GM21825 (cell line): Measurements from ENCODE around the gene KIF26A.

ENCODE experiments used
- ATAC-seq: cut with Tn5 transposase; IDR thresholded peaks from one replicate; pipeline ENCODE4 v1.9.1; 2021; ENCODE audit warnings: mild to moderate bottlenecking, moderate library complexity; ENCODE audit not compliant: unreplicated experiment

The KIF26A gene

GRCh38 chr14:104112609-104113571, 25.5 kb upstream of the KIF26A start:
- ATAC-seq: no peak

DNA sequence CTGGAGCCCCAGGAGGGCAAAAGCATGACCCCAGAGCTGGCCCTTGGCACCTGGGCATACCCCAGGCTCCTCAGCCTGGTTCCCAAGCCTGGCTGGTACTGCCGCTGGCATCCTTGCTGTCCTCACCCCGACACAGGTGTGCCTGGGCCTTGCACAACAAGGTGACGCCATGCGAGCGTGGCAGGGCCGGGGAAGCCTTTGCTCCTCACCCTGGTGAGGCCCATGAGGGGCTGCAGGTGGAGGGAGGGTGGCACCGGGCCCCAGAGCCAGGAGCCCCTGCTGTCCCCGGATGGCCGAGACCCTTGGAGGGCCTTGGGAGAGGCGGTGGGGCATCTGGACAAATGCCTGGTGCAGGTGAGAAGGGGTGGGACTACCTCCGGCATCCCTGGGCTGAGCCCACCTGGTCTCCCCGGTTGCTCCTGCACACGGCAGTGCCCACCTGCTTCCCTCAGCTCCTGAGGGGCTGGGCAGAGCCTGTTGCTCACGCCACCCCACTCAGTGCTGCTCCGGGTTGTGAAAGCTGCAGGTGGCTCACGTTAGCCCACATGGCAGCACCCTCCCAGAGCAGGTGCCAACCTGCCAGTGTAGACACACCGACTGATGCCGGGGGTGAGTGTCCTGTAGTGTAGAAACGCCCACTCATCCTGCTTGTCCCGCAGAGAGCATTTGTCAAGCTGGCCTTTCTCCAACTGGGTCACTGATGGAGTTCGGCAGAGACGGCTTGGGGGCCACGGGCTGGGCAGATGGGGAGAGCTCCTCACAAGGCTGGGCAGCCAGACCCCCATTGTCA, 24.6 kb upstream of the KIF26A start:
- no peak for ATAC-seq

DNA sequence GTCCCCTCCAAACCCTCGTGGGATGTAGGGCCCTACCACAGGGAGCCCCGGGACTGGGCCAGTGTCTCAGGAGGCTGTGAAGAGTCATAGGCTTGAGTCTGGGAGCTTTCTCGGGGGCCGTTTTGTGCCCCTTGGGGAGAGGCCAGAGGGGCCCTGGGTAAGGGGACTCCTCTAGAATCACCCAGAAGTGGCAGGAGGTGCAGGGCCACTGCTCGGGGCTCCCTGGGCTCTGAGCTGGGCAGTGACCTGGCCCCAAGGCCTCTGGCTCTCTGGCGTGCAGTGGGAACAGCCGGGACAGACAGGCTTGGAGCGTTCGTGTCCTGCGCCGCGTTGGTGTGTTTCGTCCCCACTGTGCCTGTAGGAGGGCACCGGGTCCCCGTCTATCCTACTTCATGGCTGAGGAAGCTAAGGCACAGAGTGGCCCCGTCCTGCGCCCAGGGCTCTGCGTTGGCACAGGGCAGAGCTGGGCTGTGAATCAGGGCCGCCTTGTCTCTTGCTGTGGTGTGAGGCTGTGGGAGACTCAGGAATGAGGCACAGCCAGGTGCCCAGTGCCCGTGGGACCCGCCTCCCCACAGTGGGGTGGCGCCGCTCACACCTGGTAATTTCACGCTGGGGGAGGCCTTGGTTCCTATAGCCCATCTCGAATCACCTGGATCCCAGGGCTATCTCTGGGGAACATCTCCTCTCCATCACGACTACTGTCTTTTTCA, 23.8 kb upstream of the KIF26A start:
- no peak for ATAC-seq

- no peak for ATAC-seq
These were observed 23.2 kb upstream of the KIF26A start for GRCh38 chr14:104115131-104115600.

DNA sequence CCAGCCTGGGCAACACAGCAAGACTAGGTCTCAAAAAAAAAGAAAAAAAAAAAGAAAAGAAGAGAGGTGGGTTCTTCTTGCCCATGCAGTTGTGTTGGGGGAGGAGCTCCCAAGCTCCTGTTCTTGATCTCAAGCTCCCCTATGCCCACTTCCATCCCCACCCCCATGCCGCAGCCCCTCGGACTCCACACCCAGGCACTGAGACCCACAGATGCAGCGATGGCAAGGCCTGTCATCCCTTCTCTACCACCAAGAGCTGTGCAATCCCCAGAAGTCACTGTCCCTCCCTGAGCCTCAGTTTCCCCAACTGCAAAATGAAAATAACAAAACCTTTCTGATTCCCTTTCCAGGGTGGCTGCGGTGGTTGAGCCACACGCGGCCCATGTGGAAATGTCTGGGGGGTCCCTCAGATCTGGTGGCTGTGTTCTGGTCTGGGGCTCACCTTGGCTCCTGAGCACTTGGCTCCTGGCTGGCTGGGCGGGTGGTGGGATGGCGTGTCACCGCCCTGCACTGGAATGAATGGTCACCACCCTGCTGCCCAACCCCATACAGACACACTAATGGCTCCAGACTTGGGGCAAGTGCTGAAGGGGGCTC, 22.6 kb upstream of the KIF26A start:
- ATAC-seq: no peak

DNA sequence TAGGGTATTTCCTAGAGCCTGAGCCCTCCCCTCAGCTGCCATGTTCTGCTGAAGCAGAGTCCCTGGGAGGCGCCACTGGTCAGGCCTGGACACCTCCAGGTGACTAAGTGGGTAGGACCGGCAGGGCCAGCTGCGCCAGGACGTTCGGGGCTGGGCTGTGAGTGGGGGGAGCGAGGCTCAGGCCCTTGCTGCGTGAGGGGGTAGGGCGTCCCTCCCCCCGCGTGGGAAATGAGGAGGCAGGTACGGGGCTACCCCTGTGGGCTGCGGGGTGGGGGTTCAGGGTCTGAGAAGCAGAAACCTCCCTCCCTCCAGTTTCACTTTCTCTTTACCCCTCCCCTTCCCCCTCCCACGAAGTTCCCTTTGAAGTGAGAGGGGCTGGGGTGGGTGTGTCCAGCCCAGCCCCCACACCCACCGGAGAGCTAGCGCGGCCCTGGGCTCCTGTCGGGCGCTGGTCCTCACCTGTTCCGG, 22.1 kb upstream of the KIF26A start:
- no peak for ATAC-seq

DNA sequence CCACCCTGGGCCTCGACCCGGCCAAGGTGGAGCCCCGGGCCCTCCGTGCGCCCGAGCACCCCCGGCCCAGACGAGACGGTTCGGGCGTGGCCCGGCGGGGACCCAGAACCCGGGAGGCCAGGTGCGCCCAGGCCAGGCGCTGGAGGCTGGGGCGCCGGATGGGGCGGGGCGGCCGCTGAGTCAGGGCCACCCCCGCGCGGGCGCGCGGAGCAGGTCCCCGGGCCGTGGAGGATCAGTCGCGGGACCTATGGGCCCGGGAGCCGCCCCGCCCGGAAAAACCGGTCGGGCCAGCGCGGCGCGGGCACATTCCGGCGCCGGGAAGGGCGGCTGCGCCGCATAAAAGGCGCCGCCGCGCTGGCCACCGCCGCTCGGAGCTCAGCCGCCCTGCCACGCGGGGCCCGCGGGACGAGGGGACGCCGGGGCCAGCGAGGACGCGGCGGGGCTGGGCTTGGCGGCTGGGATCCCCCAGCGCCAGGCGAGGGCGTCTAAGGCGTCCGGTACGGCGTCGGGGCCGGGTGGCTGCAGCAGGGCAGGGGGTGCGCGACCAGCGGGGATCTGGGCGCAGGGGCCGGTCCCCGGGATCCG, 21.5 kb upstream of the KIF26A start:
- no peak for ATAC-seq

- ATAC-seq: no peak
These were observed 20.9 kb upstream of the KIF26A start for GRCh38 chr14:104117341-104118005.

- ATAC-seq: no peak
These were observed 20.2 kb upstream of the KIF26A start for GRCh38 chr14:104118006-104118844.

GRCh38 chr14:104119119-104119487, 19.3 kb upstream of the KIF26A start:
- ATAC-seq: no peak

GRCh38 chr14:104119488-104120251, 18.7 kb upstream of the KIF26A start:
- no peak for ATAC-seq

DNA sequence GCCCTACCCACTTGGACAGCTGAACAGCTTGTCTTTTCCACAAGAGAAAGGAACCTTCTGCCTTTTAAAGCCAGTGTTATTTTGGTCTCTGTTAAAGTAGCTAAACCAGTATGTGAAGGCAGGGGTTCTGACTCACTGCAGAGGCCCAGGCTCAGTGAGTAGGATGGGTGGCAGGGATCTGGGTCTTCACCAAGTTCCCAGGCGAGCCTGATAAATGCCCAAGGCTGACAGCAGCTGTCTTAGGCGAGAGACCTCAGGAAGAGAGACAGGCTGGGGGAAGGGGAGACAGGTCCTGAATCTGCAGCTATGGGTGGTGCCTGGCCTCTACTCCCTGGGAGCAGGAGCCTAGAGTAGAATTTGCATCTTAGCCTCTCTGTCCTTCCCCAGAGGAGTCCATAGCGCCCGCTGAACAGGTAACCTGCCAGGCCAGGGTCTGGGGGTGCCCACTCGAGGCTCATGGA, 18.1 kb upstream of the KIF26A start:
- ATAC-seq: no peak

DNA sequence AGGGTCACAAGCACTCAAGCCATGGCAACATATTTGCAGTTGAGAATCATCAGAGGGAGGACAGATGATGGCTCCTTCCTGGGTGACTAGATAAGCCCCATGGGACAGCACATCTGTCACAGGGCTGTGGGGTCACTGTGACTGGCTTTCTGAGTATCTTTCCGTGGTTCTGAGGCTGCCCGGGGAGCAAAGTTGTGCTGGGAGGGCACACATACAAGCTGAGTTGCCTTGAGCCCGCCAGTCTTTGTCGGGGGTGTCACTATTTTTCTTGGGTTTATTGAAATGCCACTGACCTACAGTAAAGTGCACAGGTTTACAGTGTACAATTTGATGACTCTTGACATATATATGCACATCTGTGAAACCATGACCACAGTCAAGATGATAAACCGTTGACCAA, 17.2 kb upstream of the KIF26A start:
- no peak for ATAC-seq

DNA sequence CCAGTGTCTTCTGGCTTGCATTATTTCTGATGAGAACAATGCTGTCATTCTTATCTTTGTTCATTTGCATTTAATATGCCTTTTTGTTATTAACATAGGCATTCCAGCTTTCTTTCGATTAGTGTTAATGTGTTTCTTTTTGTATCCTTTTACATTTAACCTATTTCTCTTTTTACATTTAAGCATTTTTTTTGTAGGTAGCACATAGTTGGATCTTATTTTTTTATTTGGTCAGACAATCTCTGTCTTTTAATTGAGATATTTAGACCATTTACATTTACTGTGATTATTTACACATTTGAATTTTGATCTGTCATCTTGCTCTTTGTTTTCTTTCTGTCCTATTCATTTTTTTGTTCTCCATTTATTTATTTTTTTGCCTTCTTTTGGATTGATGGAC, 14.5 kb upstream of the KIF26A start:
- no peak for ATAC-seq

DNA sequence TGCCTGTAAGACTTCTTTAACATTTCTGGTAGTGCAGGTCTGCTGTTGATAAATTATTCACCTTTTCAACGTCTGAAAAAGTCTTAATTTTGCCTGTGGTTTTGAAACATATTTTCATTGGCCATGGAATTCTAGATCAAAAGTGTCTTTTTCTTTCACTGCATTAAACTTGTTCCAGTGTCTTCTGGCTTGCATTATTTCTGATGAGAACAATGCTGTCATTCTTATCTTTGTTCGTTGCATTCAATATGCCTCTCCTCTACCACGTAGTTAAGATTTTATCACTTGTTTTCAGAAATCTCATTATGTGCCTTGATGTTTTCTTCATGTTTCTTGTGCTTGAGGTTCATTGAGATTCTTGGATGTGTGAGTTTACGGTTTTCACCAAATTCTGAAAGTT, 13.4 kb upstream of the KIF26A start:
- no peak for ATAC-seq

GRCh38 chr14:104126753-104127152, 11.6 kb upstream of the KIF26A start:
- ATAC-seq: no peak

- no peak for ATAC-seq
These were observed 9.4 kb upstream of the KIF26A start for GRCh38 chr14:104128981-104129380.

GRCh38 chr14:104129556-104129955, 8.8 kb upstream of the KIF26A start:
- no peak for ATAC-seq
